ENCODE data around the gene LITAF. TPM values are rescaled to one million over a fixed set of nuclear protein-coding genes. Genes with fewer than 3 reads are reported as not detected.
"Not testable (repeated sequence)": the region's sequence is repeated elsewhere in the genome, so short reads cannot be mapped to it uniquely, and the experiment has no call there.

The LITAF gene
- total RNA-seq, 1 donor from 2014 or later, result 30.4 TPM

- no peak overlapping the region for H3K4me3 ChIP-seq (ENCODE audit: low read depth, low read length)
- DNase-seq (ENCODE audit: low read depth), result no peak
- TF ChIP-seq CTCF (conservative IDR thresholded peaks at IDR 0.05; ENCODE audit: low read depth, low read length), result no peak
Measured at GRCh38 chr16:11515540-11516430, 70.9 kb downstream of the LITAF start.

- DNase-seq (ENCODE audit: low read depth), result no peak
- no peak overlapping the region for H3K4me3 ChIP-seq (ENCODE audit: low read depth, low read length)
- TF ChIP-seq CTCF (conservative IDR thresholded peaks at IDR 0.05; ENCODE audit: low read depth, low read length), result no peak
Measured at GRCh38 chr16:11514283-11514682, 72.4 kb downstream of the LITAF start.

- not testable (repeated sequence) for DNase-seq (ENCODE audit: low read depth); H3K4me3 ChIP-seq (ENCODE audit: low read depth, low read length)
Measured at GRCh38 chr16:11513366-11513765, 73.4 kb downstream of the LITAF start.

- no peak for DNase-seq (ENCODE audit: low read depth)
Measured at GRCh38 chr16:11511801-11512200, 74.9 kb downstream of the LITAF start.

GRCh38 chr16:11511328-11511727, 75.4 kb downstream of the LITAF start:
- H3K4me3 ChIP-seq (ENCODE audit: low read depth, low read length), result no peak overlapping the region
- no peak for DNase-seq (ENCODE audit: low read depth)
- TF ChIP-seq CTCF (conservative IDR thresholded peaks at IDR 0.05; ENCODE audit: low read depth, low read length), result no peak

More at GRCh38 chr16:11511801-11512200, 74.9 kb downstream of the LITAF start:
- no peak for TF ChIP-seq CTCF (conservative IDR thresholded peaks at IDR 0.05; ENCODE audit: low read depth, low read length)
- no peak overlapping the region for H3K4me3 ChIP-seq (ENCODE audit: low read depth, low read length)

GRCh38 chr16:11510178-11510973, 76.3 kb downstream of the LITAF start:
- no peak for TF ChIP-seq CTCF (conservative IDR thresholded peaks at IDR 0.05; ENCODE audit: low read depth, low read length)
- H3K4me3 ChIP-seq (ENCODE audit: low read depth, low read length), result no peak overlapping the region

GRCh38 chr16:11507991-11508390, 78.7 kb downstream of the LITAF start:
- DNase-seq (ENCODE audit: low read depth), result no peak
- no peak for TF ChIP-seq CTCF (conservative IDR thresholded peaks at IDR 0.05; ENCODE audit: low read depth, low read length)
- H3K4me3 ChIP-seq (ENCODE audit: low read depth, low read length), result no peak overlapping the region

More at GRCh38 chr16:11510178-11510973, 76.3 kb downstream of the LITAF start:
- no peak for DNase-seq (ENCODE audit: low read depth)
